Transverse colon (tissue), 4 donors: ENCODE results near the gene VAV2.

ENCODE experiments used
- POLR2A ChIP-seq: fragments of 450-650 bp; IDR thresholded peaks from one replicate; pipeline ENCODE4 v1.6.1; 2016; ENCODE audit warnings: antibody characterized with exemption, mild to moderate bottlenecking, moderate library complexity
- POLR2AphosphoS5 ChIP-seq, 3 donors: sonication (generic); formaldehyde crosslinking; IDR thresholded peaks; one replicate each; pipeline ENCODE4 v1.6.1; 2016; ENCODE audit warnings: antibody characterized with exemption in 3 of 3
- TF ChIP-seq, protein P1 (sequence below), 5 experiments: fragments of 200-600 bp in 3 of 5; fragments of 450-650 bp in 2 of 5; sonication (generic) in 3 of 5; IDR thresholded peaks; 1 replicate in 2 of 5; 2 replicates in 3 of 5; pipeline ENCODE4 v1.5.1; 2016 to 2017; ENCODE audit warnings: antibody characterized with exemption in 5 of 5, inconsistent platforms in 3 of 5, mild to moderate bottlenecking in 2 of 5, moderate library complexity in 1 of 5

DNA sequence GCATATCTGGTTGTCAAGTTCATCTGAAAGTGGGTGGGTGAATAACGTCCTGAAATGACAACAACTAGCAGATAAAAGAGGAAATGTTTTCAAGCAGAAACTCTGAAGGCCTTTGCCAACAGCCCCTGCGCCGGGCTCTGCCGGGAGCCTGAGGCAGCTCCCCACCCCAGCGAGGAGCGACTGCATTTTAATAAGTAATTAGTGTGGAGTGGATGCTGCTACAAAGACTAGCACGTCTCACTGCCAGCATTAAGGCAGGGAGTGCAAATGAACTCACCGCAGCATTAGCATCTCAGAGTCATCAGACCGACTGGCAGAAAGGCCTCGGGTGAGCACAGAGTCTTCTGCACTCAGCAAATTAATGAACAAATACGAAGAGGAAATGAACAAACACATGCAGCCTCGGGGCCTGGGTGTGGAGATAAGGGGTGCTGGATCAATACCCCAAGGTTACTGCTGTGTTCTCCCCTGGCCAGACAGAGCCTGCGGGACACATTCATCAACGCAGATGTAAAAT lies 63.8 kb downstream of the VAV2 start:
- TF ChIP-seq POLR2A (no peak), POLR2AphosphoS5 (IDR thresholded peaks at IDR 0.05) (no peak)
- TF ChIP-seq, protein P1, sequence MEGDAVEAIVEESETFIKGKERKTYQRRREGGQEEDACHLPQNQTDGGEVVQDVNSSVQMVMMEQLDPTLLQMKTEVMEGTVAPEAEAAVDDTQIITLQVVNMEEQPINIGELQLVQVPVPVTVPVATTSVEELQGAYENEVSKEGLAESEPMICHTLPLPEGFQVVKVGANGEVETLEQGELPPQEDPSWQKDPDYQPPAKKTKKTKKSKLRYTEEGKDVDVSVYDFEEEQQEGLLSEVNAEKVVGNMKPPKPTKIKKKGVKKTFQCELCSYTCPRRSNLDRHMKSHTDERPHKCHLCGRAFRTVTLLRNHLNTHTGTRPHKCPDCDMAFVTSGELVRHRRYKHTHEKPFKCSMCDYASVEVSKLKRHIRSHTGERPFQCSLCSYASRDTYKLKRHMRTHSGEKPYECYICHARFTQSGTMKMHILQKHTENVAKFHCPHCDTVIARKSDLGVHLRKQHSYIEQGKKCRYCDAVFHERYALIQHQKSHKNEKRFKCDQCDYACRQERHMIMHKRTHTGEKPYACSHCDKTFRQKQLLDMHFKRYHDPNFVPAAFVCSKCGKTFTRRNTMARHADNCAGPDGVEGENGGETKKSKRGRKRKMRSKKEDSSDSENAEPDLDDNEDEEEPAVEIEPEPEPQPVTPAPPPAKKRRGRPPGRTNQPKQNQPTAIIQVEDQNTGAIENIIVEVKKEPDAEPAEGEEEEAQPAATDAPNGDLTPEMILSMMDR (IDR thresholded peaks at IDR 0.05) = no peak
